ENCODE results near the gene PPCDC. TPM values are rescaled to one million over a fixed set of nuclear protein-coding genes. Genes with fewer than 3 reads are reported as not detected.

Gene PPCDC
- total and polyA plus RNA-seq, 2 of the 4 experiments (the other 2 are of a cell fraction), result 13.3 to 16.3 TPM

DNA sequence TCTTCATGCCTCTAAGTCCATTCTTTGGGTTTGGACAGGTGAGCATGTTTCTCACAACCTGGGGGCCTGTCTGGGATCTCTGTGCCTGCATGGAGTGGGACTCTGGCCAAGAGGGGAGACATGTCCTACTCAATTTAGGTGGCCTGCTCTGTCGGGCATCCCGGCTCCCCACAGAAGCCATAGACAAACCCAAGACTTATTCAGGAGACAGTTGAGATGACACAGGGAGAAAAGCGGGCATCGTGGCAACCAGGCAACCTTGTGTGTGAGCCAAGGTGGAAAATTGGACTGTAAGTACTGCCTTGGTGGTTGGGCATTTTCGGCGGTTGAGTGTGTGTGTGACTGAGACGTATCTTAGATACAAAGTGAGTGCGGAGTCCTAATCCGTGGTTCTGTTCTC is 40.5 kb downstream of the PPCDC start:
- dilution Hi-C loops (cut with HindIII; ENCODE audit: low sequenced_read_pairs, unreplicated experiment) (no loop called here), in situ Hi-C loops (cut with MboI; ENCODE audit: low sequenced_read_pairs) (no loop called here), intact Hi-C loops (cut with micrococcal nuclease) (no loop called here)
- Histone ChIP-seq H2BK20ac (ENCODE audit: low read depth, low read length) (no peak overlapping the region), H2AK9ac (replicated peaks; ENCODE audit: low read depth, low read length, poor library complexity) (no peak overlapping the region), H3K36me3 (ENCODE audit: control insufficient read depth, insufficient read depth, low read length) (no peaks in the 10 kb centered on the region), H4K20me1 (ENCODE audit: insufficient read depth, low read length) (no peaks in the 10 kb centered on the region), H3K18ac (ENCODE audit: low read depth, low read length) (no peak overlapping the region), H2AK5ac (ENCODE audit: low read depth, low read length) (no peak overlapping the region), H2BK15ac (ENCODE audit: low read depth, low read length) (no peak overlapping the region), H3K27me3 (ENCODE audit: control insufficient read depth, insufficient read depth, low read length) (peaks cover under 1% of the 10 kb centered on the region; the same call in 1 of the 2 replicates), H2AFZ (replicated peaks; ENCODE audit: low read length, poor library complexity) (no peak overlapping the region), H4K8ac (ENCODE audit: low read depth in 2 of 2, low read length in 2 of 2) (no peak overlapping the region), H3K4me3 (ENCODE audit: insufficient read depth, low read depth, low read length) (no peak overlapping the region), H3K79me1 (ENCODE audit: low read depth in 1 of 2, low read length in 2 of 2) (no peaks in the 10 kb centered on the region), H3K4me1 (ENCODE audit: control insufficient read depth, insufficient read depth, low read length) (no peaks in the 10 kb centered on the region; the same call in 1 of the 2 replicates), H3K56ac (ENCODE audit: extremely low read depth, insufficient read depth, low read length) (no peak overlapping the region), H3K9me3 (ENCODE audit: control insufficient read depth, insufficient read depth, low read length) (0 out of 2 replicates have a peak, but pooled peaks cover 2% of the 10 kb centered on the region), H3K27ac (ENCODE audit: insufficient read depth, low read length) (no peak overlapping the region), H2BK120ac (ENCODE audit: low read depth, low read length) (no peak overlapping the region), H3K23ac (ENCODE audit: low read depth, low read length) (no peak overlapping the region), H4K91ac (ENCODE audit: insufficient read depth, low read depth, low read length) (no peak overlapping the region), H3K14ac (replicated peaks; ENCODE audit: low read depth, low read length) (no peak overlapping the region), H4K5ac (ENCODE audit: low read depth, low read length) (no peak overlapping the region), H3K9ac (ENCODE audit: low read depth, low read length) (no peak overlapping the region), H3K4me2 (ENCODE audit: low read depth, low read length) (no peak overlapping the region), H3K9me1 (ENCODE audit: insufficient read depth, low read length) (no peaks in the 10 kb centered on the region), H3K4ac (ENCODE audit: low read depth, low read length) (no peak overlapping the region), H2BK5ac (ENCODE audit: low read depth, low read length, poor library complexity, severe bottlenecking) (no peak overlapping the region)
- POLR2A ChIA-PET (ENCODE audit: unreplicated experiment), result no interaction called here
- no peak for ATAC-seq (ENCODE audit: low read depth)
- BruUV-seq (replicated peaks), result no TSS peak
- WGBS, 2 experiments (ENCODE audit: extremely low coverage in 2 of 2, insufficient read length in 1 of 2), result 97% methylated on average over 6 of the region's 9 CpGs; no CpG with 5 or more reads in 1 of the 2 experiments
- no peak for DNase-seq
- TF ChIP-seq CEBPB (IDR thresholded peaks at IDR 0.05; ENCODE audit: low read depth, low read length) (no peak), CHD1 (IDR thresholded peaks at IDR 0.05; ENCODE audit: low read depth, low read length) (no peak), FOS (IDR thresholded peaks at IDR 0.05; ENCODE audit: low read depth, low read length) (no peak), RCOR1 (IDR thresholded peaks at IDR 0.05; ENCODE audit: insufficient replicate concordance, low read length) (no peak), BHLHE40 (IDR thresholded peaks at IDR 0.05; ENCODE audit: low read depth, low read length) (no peak), MAZ (IDR thresholded peaks at IDR 0.05; ENCODE audit: borderline replicate concordance, low read depth, low read length) (no peak), RFX5 (IDR thresholded peaks at IDR 0.05; ENCODE audit: low read depth, low read length) (no peak), NFE2L2 (IDR thresholded peaks at IDR 0.05; ENCODE audit: low read depth, low read length) (no peak), MAFK (IDR thresholded peaks at IDR 0.05; ENCODE audit: low read depth, low read length) (no peak), POLR2A (IDR thresholded peaks at IDR 0.05; ENCODE audit: low read depth, low read length) (no peak), RAD21 (IDR thresholded peaks at IDR 0.05; ENCODE audit: low read length) (no peak), MXI1 (IDR thresholded peaks at IDR 0.05; ENCODE audit: borderline replicate concordance, low read depth, low read length) (no peak)
- TF ChIP-seq, protein P1, sequence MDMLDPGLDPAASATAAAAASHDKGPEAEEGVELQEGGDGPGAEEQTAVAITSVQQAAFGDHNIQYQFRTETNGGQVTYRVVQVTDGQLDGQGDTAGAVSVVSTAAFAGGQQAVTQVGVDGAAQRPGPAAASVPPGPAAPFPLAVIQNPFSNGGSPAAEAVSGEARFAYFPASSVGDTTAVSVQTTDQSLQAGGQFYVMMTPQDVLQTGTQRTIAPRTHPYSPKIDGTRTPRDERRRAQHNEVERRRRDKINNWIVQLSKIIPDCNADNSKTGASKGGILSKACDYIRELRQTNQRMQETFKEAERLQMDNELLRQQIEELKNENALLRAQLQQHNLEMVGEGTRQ (IDR thresholded peaks at IDR 0.05; ENCODE audit: low read depth, low read length), result no peak
- TF ChIP-seq, protein P2, sequence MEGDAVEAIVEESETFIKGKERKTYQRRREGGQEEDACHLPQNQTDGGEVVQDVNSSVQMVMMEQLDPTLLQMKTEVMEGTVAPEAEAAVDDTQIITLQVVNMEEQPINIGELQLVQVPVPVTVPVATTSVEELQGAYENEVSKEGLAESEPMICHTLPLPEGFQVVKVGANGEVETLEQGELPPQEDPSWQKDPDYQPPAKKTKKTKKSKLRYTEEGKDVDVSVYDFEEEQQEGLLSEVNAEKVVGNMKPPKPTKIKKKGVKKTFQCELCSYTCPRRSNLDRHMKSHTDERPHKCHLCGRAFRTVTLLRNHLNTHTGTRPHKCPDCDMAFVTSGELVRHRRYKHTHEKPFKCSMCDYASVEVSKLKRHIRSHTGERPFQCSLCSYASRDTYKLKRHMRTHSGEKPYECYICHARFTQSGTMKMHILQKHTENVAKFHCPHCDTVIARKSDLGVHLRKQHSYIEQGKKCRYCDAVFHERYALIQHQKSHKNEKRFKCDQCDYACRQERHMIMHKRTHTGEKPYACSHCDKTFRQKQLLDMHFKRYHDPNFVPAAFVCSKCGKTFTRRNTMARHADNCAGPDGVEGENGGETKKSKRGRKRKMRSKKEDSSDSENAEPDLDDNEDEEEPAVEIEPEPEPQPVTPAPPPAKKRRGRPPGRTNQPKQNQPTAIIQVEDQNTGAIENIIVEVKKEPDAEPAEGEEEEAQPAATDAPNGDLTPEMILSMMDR (conservative IDR thresholded peaks at IDR 0.05; ENCODE audit: low read depth, low read length), result no peak
- TF ChIP-seq, protein P3, sequence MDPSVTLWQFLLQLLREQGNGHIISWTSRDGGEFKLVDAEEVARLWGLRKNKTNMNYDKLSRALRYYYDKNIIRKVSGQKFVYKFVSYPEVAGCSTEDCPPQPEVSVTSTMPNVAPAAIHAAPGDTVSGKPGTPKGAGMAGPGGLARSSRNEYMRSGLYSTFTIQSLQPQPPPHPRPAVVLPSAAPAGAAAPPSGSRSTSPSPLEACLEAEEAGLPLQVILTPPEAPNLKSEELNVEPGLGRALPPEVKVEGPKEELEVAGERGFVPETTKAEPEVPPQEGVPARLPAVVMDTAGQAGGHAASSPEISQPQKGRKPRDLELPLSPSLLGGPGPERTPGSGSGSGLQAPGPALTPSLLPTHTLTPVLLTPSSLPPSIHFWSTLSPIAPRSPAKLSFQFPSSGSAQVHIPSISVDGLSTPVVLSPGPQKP (IDR thresholded peaks at IDR 0.05; ENCODE audit: borderline replicate concordance, low read depth, low read length), result no peak
- CTCF ChIA-PET, result no interaction called here
